ENCODE measurements around the gene DGKZ.

DGKZ gene

GRCh38 chr11:46402957-46403902 lies 56.0 kb downstream of the DGKZ start:
- H3K9me3 ChIP-seq (replicated peaks; ENCODE audit: low read length): no peaks in the 10 kb centered on the region
- H3K4me3 ChIP-seq (ENCODE audit: low read length): no peak overlapping the region
- no peaks in the 10 kb centered on the region for H3K27me3 ChIP-seq (ENCODE audit: control insufficient read depth, insufficient read depth, low read length)
- H3K4me2 ChIP-seq (ENCODE audit: low read length): no peak overlapping the region
- H3K4me1 ChIP-seq (ENCODE audit: control insufficient read depth, insufficient read depth, low read length): peaks cover 11% of the 10 kb centered on the region
- peaks cover 15% of the 10 kb centered on the region for H3K36me3 ChIP-seq (ENCODE audit: insufficient read depth, low read length)
- no peak overlapping the region for H3K9ac ChIP-seq (ENCODE audit: low read depth, low read length)

- no peak overlapping the region for H3K4me3 ChIP-seq (ENCODE audit: low read length)
- H3K27me3 ChIP-seq (ENCODE audit: control insufficient read depth, insufficient read depth, low read length): no peaks in the 10 kb centered on the region
- H3K9ac ChIP-seq (ENCODE audit: low read depth, low read length): no peak overlapping the region
- peaks cover 11% of the 10 kb centered on the region for H3K4me1 ChIP-seq (ENCODE audit: control insufficient read depth, insufficient read depth, low read length)
- H3K4me2 ChIP-seq (ENCODE audit: low read length): no peak overlapping the region
- H3K9me3 ChIP-seq (replicated peaks; ENCODE audit: low read length): no peaks in the 10 kb centered on the region
- peaks cover 21% of the 10 kb centered on the region for H3K36me3 ChIP-seq (ENCODE audit: insufficient read depth, low read length)
Observed at GRCh38 chr11:46404476-46405017, 57.3 kb downstream of the DGKZ start.

DNA sequence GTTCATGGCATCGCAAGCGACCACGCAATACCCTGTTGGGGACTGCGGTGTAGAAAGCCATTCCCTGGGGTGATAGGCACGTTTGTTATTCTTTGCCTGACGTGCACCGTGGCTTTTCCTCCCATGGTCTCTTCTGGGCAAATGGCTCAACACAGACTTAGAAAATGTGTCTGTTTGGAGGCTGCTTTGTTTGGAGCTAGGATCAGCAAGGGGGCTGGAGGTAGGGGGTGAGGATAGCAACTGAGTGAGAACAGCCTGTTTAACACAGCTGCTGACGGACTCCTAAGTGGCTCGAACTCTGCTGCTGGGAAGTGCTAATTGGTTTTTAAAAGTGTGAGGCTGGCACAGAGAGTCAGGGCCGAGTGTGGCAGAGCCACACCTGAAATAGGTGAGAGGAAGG lies 60.4 kb downstream of the DGKZ start:
- Histone ChIP-seq H3K4me3 (ENCODE audit: low read length) (no peak overlapping the region), H3K36me3 (ENCODE audit: insufficient read depth, low read length) (peaks cover 27% of the 10 kb centered on the region), H3K4me2 (ENCODE audit: low read length) (no peak overlapping the region), H3K27me3 (ENCODE audit: control insufficient read depth, insufficient read depth, low read length) (no peaks in the 10 kb centered on the region), H3K9me3 (replicated peaks; ENCODE audit: low read length) (no peaks in the 10 kb centered on the region), H3K9ac (ENCODE audit: low read depth, low read length) (no peak overlapping the region), H3K4me1 (ENCODE audit: control insufficient read depth, insufficient read depth, low read length) (peaks cover 11% of the 10 kb centered on the region)

- Histone ChIP-seq H3K4me3 (ENCODE audit: low read length) (no peak overlapping the region), H3K27me3 (ENCODE audit: control insufficient read depth, insufficient read depth, low read length) (no peaks in the 10 kb centered on the region), H3K36me3 (ENCODE audit: insufficient read depth, low read length) (peaks cover 28% of the 10 kb centered on the region), H3K9ac (ENCODE audit: low read depth, low read length) (no peak overlapping the region), H3K9me3 (replicated peaks; ENCODE audit: low read length) (no peaks in the 10 kb centered on the region), H3K4me2 (ENCODE audit: low read length) (no peak overlapping the region), H3K4me1 (ENCODE audit: control insufficient read depth, insufficient read depth, low read length) (peaks cover 11% of the 10 kb centered on the region)
Observed at GRCh38 chr11:46408407-46408986, 61.2 kb downstream of the DGKZ start.

GRCh38 chr11:46410021-46410420 lies 62.8 kb downstream of the DGKZ start:
- no peak overlapping the region for H3K9ac ChIP-seq (ENCODE audit: low read depth, low read length)
- no peaks in the 10 kb centered on the region for H3K9me3 ChIP-seq (replicated peaks; ENCODE audit: low read length)
- H3K27me3 ChIP-seq (ENCODE audit: control insufficient read depth, insufficient read depth, low read length): no peaks in the 10 kb centered on the region
- peaks cover 40% of the 10 kb centered on the region for H3K36me3 ChIP-seq (ENCODE audit: insufficient read depth, low read length)
- no peak overlapping the region for H3K4me2 ChIP-seq (ENCODE audit: low read length)
- H3K4me3 ChIP-seq (ENCODE audit: low read length): no peak overlapping the region
- H3K4me1 ChIP-seq (ENCODE audit: control insufficient read depth, insufficient read depth, low read length): peaks cover 2% of the 10 kb centered on the region

GRCh38 chr11:46413760-46414465 lies 66.7 kb downstream of the DGKZ start:
- H3K4me3 ChIP-seq (ENCODE audit: low read length): no peak overlapping the region
- H3K4me2 ChIP-seq (ENCODE audit: low read length): no peak overlapping the region
- H3K27me3 ChIP-seq (ENCODE audit: control insufficient read depth, insufficient read depth, low read length): no peaks in the 10 kb centered on the region
- peaks cover 31% of the 10 kb centered on the region for H3K36me3 ChIP-seq (ENCODE audit: insufficient read depth, low read length)
- no peak overlapping the region for H3K9ac ChIP-seq (ENCODE audit: low read depth, low read length)
- H3K4me1 ChIP-seq (ENCODE audit: control insufficient read depth, insufficient read depth, low read length): no peaks in the 10 kb centered on the region
- no peaks in the 10 kb centered on the region for H3K9me3 ChIP-seq (replicated peaks; ENCODE audit: low read length)

GRCh38 chr11:46414466-46414796 lies 67.2 kb downstream of the DGKZ start:
- no peaks in the 10 kb centered on the region for H3K27me3 ChIP-seq (ENCODE audit: control insufficient read depth, insufficient read depth, low read length)
- no peak overlapping the region for H3K4me3 ChIP-seq (ENCODE audit: low read length)
- H3K4me1 ChIP-seq (ENCODE audit: control insufficient read depth, insufficient read depth, low read length): no peaks in the 10 kb centered on the region
- H3K9ac ChIP-seq (ENCODE audit: low read depth, low read length): no peak overlapping the region
- no peaks in the 10 kb centered on the region for H3K9me3 ChIP-seq (replicated peaks; ENCODE audit: low read length)
- no peak overlapping the region for H3K4me2 ChIP-seq (ENCODE audit: low read length)
- H3K36me3 ChIP-seq (ENCODE audit: insufficient read depth, low read length): peaks cover 31% of the 10 kb centered on the region

DNA sequence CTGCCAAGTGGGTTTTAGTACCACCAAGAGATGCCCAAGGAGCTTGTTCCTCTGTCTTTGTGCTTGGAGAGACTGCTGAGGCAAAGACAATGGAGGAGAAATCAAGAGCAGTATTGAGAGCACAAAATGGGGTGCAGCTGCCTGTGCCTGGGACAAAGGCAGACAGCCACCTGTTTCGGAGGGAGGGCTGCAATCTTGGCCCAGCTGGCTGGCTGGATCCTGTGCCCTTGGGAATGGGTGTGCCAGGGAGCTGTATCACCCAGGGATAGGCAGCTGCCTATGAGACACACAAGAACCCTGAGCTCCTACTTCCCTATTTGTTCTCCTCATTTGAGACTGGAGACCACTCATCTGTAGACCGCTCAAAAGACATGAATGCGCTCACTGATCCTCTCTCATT lies 67.6 kb downstream of the DGKZ start:
- Histone ChIP-seq H3K9me3 (replicated peaks; ENCODE audit: low read length) (no peaks in the 10 kb centered on the region), H3K4me2 (ENCODE audit: low read length) (no peak overlapping the region), H3K4me1 (ENCODE audit: control insufficient read depth, insufficient read depth, low read length) (no peaks in the 10 kb centered on the region), H3K27me3 (ENCODE audit: control insufficient read depth, insufficient read depth, low read length) (no peaks in the 10 kb centered on the region), H3K9ac (ENCODE audit: low read depth, low read length) (no peak overlapping the region), H3K4me3 (ENCODE audit: low read length) (no peak overlapping the region), H3K36me3 (ENCODE audit: insufficient read depth, low read length) (peaks cover 31% of the 10 kb centered on the region)

GRCh38 chr11:46417711-46418110 lies 70.4 kb downstream of the DGKZ start:
- H3K27me3 ChIP-seq (ENCODE audit: control insufficient read depth, insufficient read depth, low read length): no peaks in the 10 kb centered on the region
- H3K9me3 ChIP-seq (replicated peaks; ENCODE audit: low read length): no peaks in the 10 kb centered on the region
- H3K36me3 ChIP-seq (ENCODE audit: insufficient read depth, low read length): peaks cover 36% of the 10 kb centered on the region
- no peaks in the 10 kb centered on the region for H3K4me1 ChIP-seq (ENCODE audit: control insufficient read depth, insufficient read depth, low read length)
- no peak overlapping the region for H3K4me3 ChIP-seq (ENCODE audit: low read length)
- no peak overlapping the region for H3K9ac ChIP-seq (ENCODE audit: low read depth, low read length)
- H3K4me2 ChIP-seq (ENCODE audit: low read length): no peak overlapping the region

- H3K9me3 ChIP-seq (replicated peaks; ENCODE audit: low read length): no peaks in the 10 kb centered on the region
- H3K4me3 ChIP-seq (ENCODE audit: low read length): no peak overlapping the region
- H3K27me3 ChIP-seq (ENCODE audit: control insufficient read depth, insufficient read depth, low read length): no peaks in the 10 kb centered on the region
- H3K4me1 ChIP-seq (ENCODE audit: control insufficient read depth, insufficient read depth, low read length): no peaks in the 10 kb centered on the region
- H3K9ac ChIP-seq (ENCODE audit: low read depth, low read length): no peak overlapping the region
- H3K36me3 ChIP-seq (ENCODE audit: insufficient read depth, low read length): peaks cover 33% of the 10 kb centered on the region
- no peak overlapping the region for H3K4me2 ChIP-seq (ENCODE audit: low read length)
Observed at GRCh38 chr11:46418751-46419150, 71.5 kb downstream of the DGKZ start.

GRCh38 chr11:46420513-46420912 lies 73.2 kb downstream of the DGKZ start:
- Histone ChIP-seq H3K27me3 (ENCODE audit: control insufficient read depth, insufficient read depth, low read length) (no peaks in the 10 kb centered on the region), H3K36me3 (ENCODE audit: insufficient read depth, low read length) (peaks cover 17% of the 10 kb centered on the region), H3K4me3 (ENCODE audit: low read length) (no peak overlapping the region), H3K9ac (ENCODE audit: low read depth, low read length) (no peak overlapping the region), H3K4me1 (ENCODE audit: control insufficient read depth, insufficient read depth, low read length) (no peaks in the 10 kb centered on the region), H3K9me3 (replicated peaks; ENCODE audit: low read length) (no peaks in the 10 kb centered on the region), H3K4me2 (ENCODE audit: low read length) (no peak overlapping the region)

Data from skeletal muscle satellite cell (primary cell).